Neural cell (in vitro differentiated cells): ENCODE data around the gene FLYWCH1. TPM values are rescaled to one million over a fixed set of nuclear protein-coding genes. Genes with fewer than 3 reads are reported as not detected.

Experiments
- H2AFZ ChIP-seq: fragments of 200-600, 300-800 bp; sonication (generic), shearing (Covaris generic); 2 replicates; pipeline ENCODE4 v1.6.0; 2014; ENCODE audit warnings: low read depth, mild to moderate bottlenecking, antibody characterized with exemption, low read length, moderate library complexity
- H3F3A ChIP-seq: fragments of 200-600 bp; shearing (Covaris generic); 2 replicates; pipeline ENCODE4 v1.6.1; 2016; ENCODE audit warnings: mild to moderate bottlenecking, moderate library complexity, mixed read lengths, antibody characterized with exemption, low read length; ENCODE audit not compliant: insufficient read depth, poor library complexity, severe bottlenecking
- H3K27ac ChIP-seq: fragments of 200-600, 300-800 bp; sonication (generic), shearing (Covaris generic); 2 replicates; pipeline ENCODE4 v1.5.1; 2014; ENCODE audit warnings: mild to moderate bottlenecking, low read length, moderate library complexity
- H3K27me3 ChIP-seq: fragments of 300-800, 200-600 bp; sonication (generic), shearing (Covaris generic); 2 replicates; pipeline ENCODE4 v1.6.0; 2014; ENCODE audit warnings: mild to moderate bottlenecking, low read depth, low read length, moderate library complexity; ENCODE audit not compliant: insufficient read depth
- H3K36me3 ChIP-seq: fragments of 300-800, 200-600 bp; sonication (generic), shearing (Covaris generic); 2 replicates; pipeline ENCODE4 v1.5.1; 2014; ENCODE audit warnings: mild to moderate bottlenecking, antibody characterized with exemption, low read length, moderate library complexity; ENCODE audit not compliant: insufficient read depth
- H3K4me2 ChIP-seq: fragments of 300-800, 200-600 bp; sonication (generic), shearing (Covaris generic); 2 replicates; pipeline ENCODE4 v1.6.0; 2014; ENCODE audit warnings: mild to moderate bottlenecking, low read length
- H3K4me3 ChIP-seq: fragments of 300-800, 200-600 bp; sonication (generic), shearing (Covaris generic); 2 replicates; pipeline ENCODE4 v1.5.1; 2014; ENCODE audit warnings: mild to moderate bottlenecking, low read length, moderate library complexity
- H3K79me2 ChIP-seq: fragments of 200-600 bp; shearing (Covaris generic); replicated peaks from 2 replicates; pipeline ENCODE4 v1.6.0; 2014; ENCODE audit warnings: mild to moderate bottlenecking, low read length, moderate library complexity; ENCODE audit not compliant: insufficient read depth
- H3K9ac ChIP-seq: fragments of 300-800, 200-600 bp; sonication (generic), shearing (Covaris generic); 2 replicates; pipeline ENCODE4 v1.6.1; 2016; ENCODE audit warnings: mild to moderate bottlenecking, low read length, mixed read lengths
- H3K9me2 ChIP-seq: fragments of 200-600 bp; shearing (Covaris generic); 2 replicates; pipeline ENCODE4 v1.6.1; 2016; ENCODE audit warnings: mild to moderate bottlenecking, low read length, mixed read lengths; ENCODE audit not compliant: insufficient read depth
- H3K9me3 ChIP-seq: fragments of 200-600, 300-800 bp; sonication (generic), shearing (Covaris generic); 2 replicates; pipeline ENCODE4 v1.6.1; 2016; ENCODE audit warnings: mild to moderate bottlenecking, mixed run types, low read length, moderate library complexity, mixed read lengths
- H4K20me1 ChIP-seq: fragments of 200-600 bp; shearing (Covaris generic); 2 replicates; pipeline ENCODE4 v1.6.1; 2016; ENCODE audit warnings: mild to moderate bottlenecking, mixed run types; ENCODE audit not compliant: insufficient read depth
- EP300 ChIP-seq: fragments of 450-650 bp; conservative IDR thresholded peaks from 2 replicates; pipeline ENCODE4 v1.6.1; 2014; ENCODE audit warnings: antibody characterized with exemption, mild to moderate bottlenecking, moderate library complexity; ENCODE audit not compliant: poor library complexity, severe bottlenecking
- EZH2 ChIP-seq: fragments of 200-600, 300-800 bp; shearing (Covaris generic), sonication (generic); IDR thresholded peaks from 2 replicates; pipeline ENCODE4 v1.6.1; 2014; ENCODE audit warnings: antibody characterized with exemption, low read length, borderline replicate concordance, mild to moderate bottlenecking; ENCODE audit not compliant: insufficient read depth, poor library complexity, severe bottlenecking
- MXI1 ChIP-seq: fragments of 450-650 bp; conservative IDR thresholded peaks from 2 replicates; pipeline ENCODE4 v1.6.1; 2014; ENCODE audit warnings: antibody characterized with exemption, mild to moderate bottlenecking; ENCODE audit not compliant: poor library complexity, severe bottlenecking
- POLR2AphosphoS5 ChIP-seq: IDR thresholded peaks from 2 replicates; pipeline ENCODE4 v1.6.1; 2012
- RAD21 ChIP-seq: fragments of 450-650 bp; conservative IDR thresholded peaks from 2 replicates; pipeline ENCODE4 v1.6.1; 2014; ENCODE audit warnings: antibody characterized with exemption, mild to moderate bottlenecking, moderate library complexity
- SMC3 ChIP-seq: fragments of 450-650 bp; conservative IDR thresholded peaks from 2 replicates; pipeline ENCODE4 v1.6.1; 2014; ENCODE audit warnings: antibody characterized with exemption, mild to moderate bottlenecking, moderate library complexity; ENCODE audit not compliant: poor library complexity
- TAF1 ChIP-seq: IDR thresholded peaks from 2 replicates; pipeline ENCODE4 v1.6.1; 2012; ENCODE audit warnings: low read depth
- polyA plus RNA-seq: library from polyadenylated mRNA; depleted of rRNA; stranded (reverse); fragments of >200 nt; gene quantifications from 2 replicates; pipeline ENCODE4 v1.2.3, GENCODE V29; 2014
- TF ChIP-seq, protein P1 (sequence below): IDR thresholded peaks from 2 replicates; pipeline ENCODE4 v1.6.1; 2012; ENCODE audit warnings: borderline replicate concordance
- TF ChIP-seq, protein P2 (sequence below): fragments of 450-650 bp; IDR thresholded peaks from 2 replicates; pipeline ENCODE4 v1.5.1; 2014; ENCODE audit warnings: antibody characterized with exemption, mild to moderate bottlenecking, moderate library complexity; ENCODE audit not compliant: poor library complexity, severe bottlenecking

Gene FLYWCH1
- polyA plus RNA-seq, 1 donor from 2014 or later = 33.0 TPM

- Histone ChIP-seq H3K79me2 (peaks cover 8% of the 10 kb centered on the region), H3K9me3 (no peaks in the 10 kb centered on the region), H3F3A (no peaks in the 10 kb centered on the region), H4K20me1 (no peaks in the 10 kb centered on the region), H3K9ac (peak within 1 kb of the TSS; percentile 94), H3K36me3 (no peaks in the 10 kb centered on the region), H3K27me3 (no peaks in the 10 kb centered on the region), H3K27ac (peak within 1 kb of the TSS; percentile 92), H3K9me2 (no peaks in the 10 kb centered on the region), H2AFZ (peak within 1 kb of the TSS; percentile 69), H3K4me2 (peak within 1 kb of the TSS; percentile 89), H3K4me3 (peak within 1 kb of the TSS; percentile 96)
- TF ChIP-seq EP300 = peak; percentile 57
- TF ChIP-seq POLR2AphosphoS5 = peak; percentile 90
- TF ChIP-seq TAF1 = peak; percentile 83
- TF ChIP-seq MXI1 = peak; percentile 87
- TF ChIP-seq, protein P1, sequence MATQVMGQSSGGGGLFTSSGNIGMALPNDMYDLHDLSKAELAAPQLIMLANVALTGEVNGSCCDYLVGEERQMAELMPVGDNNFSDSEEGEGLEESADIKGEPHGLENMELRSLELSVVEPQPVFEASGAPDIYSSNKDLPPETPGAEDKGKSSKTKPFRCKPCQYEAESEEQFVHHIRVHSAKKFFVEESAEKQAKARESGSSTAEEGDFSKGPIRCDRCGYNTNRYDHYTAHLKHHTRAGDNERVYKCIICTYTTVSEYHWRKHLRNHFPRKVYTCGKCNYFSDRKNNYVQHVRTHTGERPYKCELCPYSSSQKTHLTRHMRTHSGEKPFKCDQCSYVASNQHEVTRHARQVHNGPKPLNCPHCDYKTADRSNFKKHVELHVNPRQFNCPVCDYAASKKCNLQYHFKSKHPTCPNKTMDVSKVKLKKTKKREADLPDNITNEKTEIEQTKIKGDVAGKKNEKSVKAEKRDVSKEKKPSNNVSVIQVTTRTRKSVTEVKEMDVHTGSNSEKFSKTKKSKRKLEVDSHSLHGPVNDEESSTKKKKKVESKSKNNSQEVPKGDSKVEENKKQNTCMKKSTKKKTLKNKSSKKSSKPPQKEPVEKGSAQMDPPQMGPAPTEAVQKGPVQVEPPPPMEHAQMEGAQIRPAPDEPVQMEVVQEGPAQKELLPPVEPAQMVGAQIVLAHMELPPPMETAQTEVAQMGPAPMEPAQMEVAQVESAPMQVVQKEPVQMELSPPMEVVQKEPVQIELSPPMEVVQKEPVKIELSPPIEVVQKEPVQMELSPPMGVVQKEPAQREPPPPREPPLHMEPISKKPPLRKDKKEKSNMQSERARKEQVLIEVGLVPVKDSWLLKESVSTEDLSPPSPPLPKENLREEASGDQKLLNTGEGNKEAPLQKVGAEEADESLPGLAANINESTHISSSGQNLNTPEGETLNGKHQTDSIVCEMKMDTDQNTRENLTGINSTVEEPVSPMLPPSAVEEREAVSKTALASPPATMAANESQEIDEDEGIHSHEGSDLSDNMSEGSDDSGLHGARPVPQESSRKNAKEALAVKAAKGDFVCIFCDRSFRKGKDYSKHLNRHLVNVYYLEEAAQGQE = peak; percentile 85
- TF ChIP-seq, protein P2, sequence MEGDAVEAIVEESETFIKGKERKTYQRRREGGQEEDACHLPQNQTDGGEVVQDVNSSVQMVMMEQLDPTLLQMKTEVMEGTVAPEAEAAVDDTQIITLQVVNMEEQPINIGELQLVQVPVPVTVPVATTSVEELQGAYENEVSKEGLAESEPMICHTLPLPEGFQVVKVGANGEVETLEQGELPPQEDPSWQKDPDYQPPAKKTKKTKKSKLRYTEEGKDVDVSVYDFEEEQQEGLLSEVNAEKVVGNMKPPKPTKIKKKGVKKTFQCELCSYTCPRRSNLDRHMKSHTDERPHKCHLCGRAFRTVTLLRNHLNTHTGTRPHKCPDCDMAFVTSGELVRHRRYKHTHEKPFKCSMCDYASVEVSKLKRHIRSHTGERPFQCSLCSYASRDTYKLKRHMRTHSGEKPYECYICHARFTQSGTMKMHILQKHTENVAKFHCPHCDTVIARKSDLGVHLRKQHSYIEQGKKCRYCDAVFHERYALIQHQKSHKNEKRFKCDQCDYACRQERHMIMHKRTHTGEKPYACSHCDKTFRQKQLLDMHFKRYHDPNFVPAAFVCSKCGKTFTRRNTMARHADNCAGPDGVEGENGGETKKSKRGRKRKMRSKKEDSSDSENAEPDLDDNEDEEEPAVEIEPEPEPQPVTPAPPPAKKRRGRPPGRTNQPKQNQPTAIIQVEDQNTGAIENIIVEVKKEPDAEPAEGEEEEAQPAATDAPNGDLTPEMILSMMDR = no peak
- no peak for TF ChIP-seq RAD21
- no peak for TF ChIP-seq SMC3
- no peak for TF ChIP-seq EZH2
Measured at GRCh38 chr16:2882650-2883457, 28.9 kb upstream of the FLYWCH1 start, which contains the start of gene FLYWCH2. FLYWCH2 (plus strand) TSS chr16:2883215; CDS start chr16:2896450, 13,235 bp downstream.

DNA sequence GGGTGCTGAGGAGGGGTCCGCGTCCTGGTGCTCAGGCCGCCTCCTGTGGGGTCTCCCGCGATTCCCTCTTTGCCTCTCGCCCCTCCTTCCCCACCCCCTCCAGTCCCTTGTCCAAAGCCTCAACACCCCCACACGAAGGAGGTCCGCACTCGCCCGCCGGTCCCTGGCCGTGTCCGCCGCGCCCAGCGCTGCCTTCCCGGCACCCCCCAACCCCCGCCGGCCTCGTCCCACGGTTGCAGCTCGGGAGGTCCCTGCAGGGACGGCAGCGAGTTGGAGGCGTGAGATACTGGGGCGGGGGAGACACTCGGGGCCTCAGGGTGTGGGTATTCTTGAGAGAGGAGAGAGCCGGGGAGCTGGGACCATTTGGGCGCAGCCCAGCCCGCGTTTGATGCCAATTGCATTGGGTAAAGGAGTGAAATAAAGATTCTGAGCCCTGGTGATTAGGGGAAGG, 28.2 kb upstream of the FLYWCH1 start:
- H3K9me2 ChIP-seq = no peaks in the 10 kb centered on the region
- H3K4me2 ChIP-seq = peak overlapping the region; percentile 89
- H3F3A ChIP-seq = no peaks in the 10 kb centered on the region
- peak overlapping the region; percentile 94 for H3K9ac ChIP-seq
- H3K27ac ChIP-seq = peak overlapping the region; percentile 92
- no peaks in the 10 kb centered on the region for H4K20me1 ChIP-seq
- peaks cover 8% of the 10 kb centered on the region for H3K79me2 ChIP-seq
- no peaks in the 10 kb centered on the region for H3K36me3 ChIP-seq
- H3K27me3 ChIP-seq = no peaks in the 10 kb centered on the region
- H2AFZ ChIP-seq = peak overlapping the region; percentile 69
- H3K9me3 ChIP-seq = no peaks in the 10 kb centered on the region
- H3K4me3 ChIP-seq = peak overlapping the region; percentile 96
- TF ChIP-seq TAF1 = no peak
- no peak for TF ChIP-seq EZH2
- no peak for TF ChIP-seq POLR2AphosphoS5
- no peak for TF ChIP-seq SMC3
- no peak for TF ChIP-seq EP300
- TF ChIP-seq, protein P1 = no peak
- no peak for TF ChIP-seq MXI1
- TF ChIP-seq, protein P2 = no peak
- no peak for TF ChIP-seq RAD21
